Tibial artery (tissue), 4 donors: ENCODE results near the gene SARNP.

Experiments used
- DNase-seq, 2 donors: peaks; one replicate each; pipeline ENCODE4 v3.0.0-alpha.2; 2019
- H3K27ac ChIP-seq, 2 donors: fragments of 200-600 bp; sonication (generic) in 1 of 2; 1 replicate in 1 of 2; 2 replicates in 1 of 2; pipeline ENCODE4 v1.5.1; 2018 to 2019; ENCODE audit warnings: mild to moderate bottlenecking in 1 of 2
- H3K27me3 ChIP-seq, 2 donors: fragments of 200-600 bp; sonication (generic) in 1 of 2; one replicate each; pipeline versions ENCODE4 v1.5.1 to v1.6.0; 2016 to 2019
- H3K36me3 ChIP-seq, 3 donors: fragments of 200-600 bp; sonication (generic) in 2 of 3; one replicate each; pipeline ENCODE4 v1.5.1; 2016 to 2019; ENCODE audit warnings: mild to moderate bottlenecking in 2 of 3
- H3K4me1 ChIP-seq, 4 donors: fragments of 200-600 bp; sonication (generic) in 2 of 4; 1 replicate in 3 of 4; 2 replicates in 1 of 4; pipeline ENCODE4 v1.5.1; 2016 to 2019
- H3K4me3 ChIP-seq, 2 donors: fragments of 200-600 bp; sonication (generic) in 1 of 2; 1 replicate in 1 of 2; 2 replicates in 1 of 2; pipeline ENCODE4 v1.5.1; 2018 to 2019; ENCODE audit warnings: mild to moderate bottlenecking in 2 of 2
- H3K9me3 ChIP-seq, 3 donors: fragments of 200-600 bp; sonication (generic) in 1 of 3; one replicate each; pipeline ENCODE4 v1.5.1; 2016 to 2019
- intact Hi-C: fragments of 100-400 bp; cut with DNase I; formaldehyde crosslinking; loops from one replicate; pipeline ENCODE4 v1.15.0; 2023; ENCODE audit warnings: low total_unique reads
- TF ChIP-seq, protein P1 (sequence below), 2 experiments: fragments of 200-600 bp in 1 of 2; fragments of 450-650 bp in 1 of 2; IDR thresholded peaks; one replicate each; pipeline ENCODE4 v1.5.1; 2017 to 2019; ENCODE audit warnings: antibody characterized with exemption in 2 of 2, mild to moderate bottlenecking in 1 of 2, moderate library complexity in 1 of 2

SARNP gene

DNA sequence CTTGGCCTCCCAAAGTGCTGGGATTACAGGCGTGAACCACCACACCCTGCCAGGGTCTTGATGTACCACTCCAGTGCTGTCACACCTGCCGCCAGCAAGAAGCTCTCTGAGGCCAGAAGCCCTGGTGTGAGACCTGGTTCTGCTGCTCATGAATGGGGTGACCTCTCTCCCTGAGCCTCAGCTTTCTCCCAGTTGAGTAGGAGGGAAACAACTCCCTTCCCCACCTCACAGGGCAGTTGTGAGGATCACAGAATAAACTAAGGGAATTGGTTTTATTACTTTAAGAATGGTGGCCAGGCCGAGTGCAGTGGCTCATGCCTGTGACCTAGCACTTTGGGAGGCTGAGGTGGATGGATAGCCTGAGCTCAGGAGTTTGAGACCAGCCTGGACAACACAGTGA, 82.9 kb downstream of the SARNP start:
- DNase-seq = no peak
- intact Hi-C loops = no loop called here
- Histone ChIP-seq H3K4me3 (no peak overlapping the region), H3K27ac (no peak overlapping the region), H3K4me1 (peaks cover 0 to 28% (median 21%) of the 10 kb centered on the region in 4 donors), H3K27me3 (no peaks in the 10 kb centered on the region), H3K9me3 (no peaks in the 10 kb centered on the region), H3K36me3 (no peaks in the 10 kb centered on the region)
- TF ChIP-seq, protein P1, sequence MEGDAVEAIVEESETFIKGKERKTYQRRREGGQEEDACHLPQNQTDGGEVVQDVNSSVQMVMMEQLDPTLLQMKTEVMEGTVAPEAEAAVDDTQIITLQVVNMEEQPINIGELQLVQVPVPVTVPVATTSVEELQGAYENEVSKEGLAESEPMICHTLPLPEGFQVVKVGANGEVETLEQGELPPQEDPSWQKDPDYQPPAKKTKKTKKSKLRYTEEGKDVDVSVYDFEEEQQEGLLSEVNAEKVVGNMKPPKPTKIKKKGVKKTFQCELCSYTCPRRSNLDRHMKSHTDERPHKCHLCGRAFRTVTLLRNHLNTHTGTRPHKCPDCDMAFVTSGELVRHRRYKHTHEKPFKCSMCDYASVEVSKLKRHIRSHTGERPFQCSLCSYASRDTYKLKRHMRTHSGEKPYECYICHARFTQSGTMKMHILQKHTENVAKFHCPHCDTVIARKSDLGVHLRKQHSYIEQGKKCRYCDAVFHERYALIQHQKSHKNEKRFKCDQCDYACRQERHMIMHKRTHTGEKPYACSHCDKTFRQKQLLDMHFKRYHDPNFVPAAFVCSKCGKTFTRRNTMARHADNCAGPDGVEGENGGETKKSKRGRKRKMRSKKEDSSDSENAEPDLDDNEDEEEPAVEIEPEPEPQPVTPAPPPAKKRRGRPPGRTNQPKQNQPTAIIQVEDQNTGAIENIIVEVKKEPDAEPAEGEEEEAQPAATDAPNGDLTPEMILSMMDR (IDR thresholded peaks at IDR 0.05) = no peak

DNA sequence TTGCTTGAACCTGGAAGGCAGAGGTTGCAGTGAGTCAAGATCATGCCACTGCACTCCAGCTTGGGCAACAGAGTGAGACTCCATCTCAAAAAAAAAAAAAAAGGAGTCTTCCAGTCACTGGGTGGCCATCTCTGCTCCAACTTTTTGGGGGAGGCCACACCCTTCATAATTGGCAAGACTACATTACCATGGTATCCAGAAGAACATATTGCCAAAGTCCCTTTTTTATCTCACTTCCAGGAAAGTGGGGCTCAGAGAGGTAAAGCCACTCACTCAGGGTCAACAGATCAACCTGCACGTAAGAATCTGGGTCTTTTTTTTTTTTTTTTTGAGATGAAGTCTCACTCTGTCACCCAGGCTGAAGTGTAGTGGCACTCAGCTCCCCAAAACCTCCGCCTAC, 83.7 kb downstream of the SARNP start:
- intact Hi-C loops = no loop called here
- TF ChIP-seq, protein P1 (IDR thresholded peaks at IDR 0.05) = no peak
- Histone ChIP-seq H3K27ac (no peak overlapping the region), H3K4me1 (peaks cover 0 to 28% (median 21%) of the 10 kb centered on the region in 4 donors), H3K9me3 (no peaks in the 10 kb centered on the region), H3K36me3 (no peaks in the 10 kb centered on the region), H3K27me3 (no peaks in the 10 kb centered on the region), H3K4me3 (no peak overlapping the region)
- no peak for DNase-seq

DNA sequence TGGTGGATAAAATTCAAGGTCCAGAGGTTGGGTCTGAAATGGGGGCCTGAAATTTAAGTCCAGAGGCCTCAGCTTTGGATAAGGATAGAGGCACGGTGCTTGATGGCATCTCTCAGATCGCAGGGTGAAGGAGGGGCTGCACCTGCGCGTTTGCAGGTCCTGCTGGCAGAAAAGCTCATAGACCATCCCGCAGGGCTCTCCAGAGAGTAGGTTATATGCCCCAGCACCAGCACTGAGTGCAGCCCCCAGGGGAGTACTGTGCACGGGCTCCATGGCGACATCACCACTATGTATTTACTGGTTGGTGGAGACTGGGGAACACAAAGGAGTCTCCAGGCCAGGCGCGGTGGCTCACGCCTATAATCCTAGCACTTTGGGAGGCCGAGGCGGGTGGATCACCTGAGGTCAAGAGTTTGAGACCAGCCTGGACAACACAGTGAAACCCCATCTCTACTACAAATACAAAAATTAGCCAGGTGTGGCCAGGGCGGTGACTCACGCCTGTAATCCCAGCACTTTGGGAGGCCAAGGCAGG, 84.4 kb downstream of the SARNP start:
- intact Hi-C loops = no loop called here
- no peak overlapping the region for H3K27ac ChIP-seq
- H3K9me3 ChIP-seq = no peaks in the 10 kb centered on the region
- H3K4me1 ChIP-seq = peaks cover 0 to 23% (median 18%) of the 10 kb centered on the region in 4 donors
- H3K36me3 ChIP-seq = no peaks in the 10 kb centered on the region
- TF ChIP-seq, protein P1 (IDR thresholded peaks at IDR 0.05) = no peak
- H3K27me3 ChIP-seq = no peaks in the 10 kb centered on the region
- H3K4me3 ChIP-seq = no peak overlapping the region
- DNase-seq = peak in 1 of 2 donors; percentile 53

DNA sequence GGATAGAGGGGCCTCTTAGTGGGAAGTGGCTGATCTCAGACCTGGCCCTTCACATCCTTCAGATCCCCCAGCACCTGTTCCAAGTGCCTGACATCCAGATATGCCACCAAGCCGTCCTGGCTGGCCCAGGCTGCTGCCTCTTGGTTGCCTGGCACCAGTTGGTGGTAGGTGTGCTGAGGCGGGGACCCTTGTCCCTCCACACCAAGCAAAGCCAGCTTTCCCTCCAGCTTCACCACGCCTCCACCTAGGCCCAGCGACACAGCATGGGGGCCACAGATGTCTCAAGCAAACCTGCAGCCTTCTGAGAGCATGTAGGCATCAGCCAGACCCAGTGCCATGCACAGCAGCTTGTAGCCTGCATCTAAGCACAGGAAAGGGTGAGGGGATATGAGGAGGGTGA, 85.2 kb downstream of the SARNP start:
- intact Hi-C loops = no loop called here

DNA sequence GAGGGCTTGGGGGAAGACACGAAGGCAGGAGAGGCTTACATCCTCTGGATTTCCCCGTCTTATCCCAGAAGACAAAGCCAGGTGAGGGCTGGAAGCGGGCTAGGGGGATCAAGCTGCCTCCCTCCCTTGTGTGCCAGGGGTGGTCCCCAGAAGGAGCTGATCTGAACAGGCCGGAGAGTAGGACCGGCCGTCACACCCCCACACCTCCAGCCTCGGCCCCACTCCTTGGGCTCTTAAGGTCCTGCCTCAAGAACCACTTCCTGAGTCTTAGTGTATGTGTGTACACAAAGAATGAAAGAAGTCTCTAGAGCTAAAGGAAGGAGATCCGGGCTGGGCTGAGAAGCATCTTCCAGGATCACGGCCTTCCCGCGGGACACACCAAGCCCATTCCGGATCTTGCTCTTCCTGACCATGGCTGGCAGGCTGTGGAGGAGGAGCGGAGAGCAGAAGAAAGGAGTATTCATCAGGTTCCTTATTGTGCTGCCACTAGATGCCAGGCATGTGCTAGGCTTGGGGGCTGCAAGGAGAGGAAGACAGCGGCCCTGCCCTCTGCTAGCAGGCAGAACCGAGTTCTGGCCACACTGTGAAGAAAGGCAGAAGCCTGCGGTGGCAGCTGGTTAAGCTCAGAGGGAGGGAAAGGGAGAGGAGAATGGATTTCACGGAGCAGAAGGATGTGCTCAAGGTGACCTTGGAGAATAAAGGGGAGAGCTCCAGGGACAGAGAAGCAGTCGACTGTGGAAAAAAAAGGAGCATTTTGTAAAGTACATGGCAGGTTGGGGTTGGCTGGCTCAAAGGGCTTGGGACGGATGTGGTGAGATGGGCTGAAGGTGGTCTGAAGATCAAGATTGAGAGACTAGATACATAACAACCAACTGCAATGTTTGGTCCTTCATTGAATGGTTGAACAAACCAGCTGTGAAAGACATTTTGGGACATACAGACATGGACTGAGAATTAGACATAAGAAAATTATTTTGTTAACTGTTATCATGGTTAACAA, 87.4 kb downstream of the SARNP start:
- Histone ChIP-seq H3K27ac (peak overlapping the region; percentile 98 to 99), H3K9me3 (no peaks in the 10 kb centered on the region), H3K4me1 (peaks cover 0 to 40% (median 32%) of the 10 kb centered on the region in 4 donors), H3K27me3 (no peaks in the 10 kb centered on the region), H3K36me3 (peaks cover 19 to 23% (median 21%) of the 10 kb centered on the region in 3 donors), H3K4me3 (peak overlapping the region; percentile 92 to 97)
- TF ChIP-seq, protein P1 (IDR thresholded peaks at IDR 0.05) = no peak
- intact Hi-C loops = no loop called here
- DNase-seq = peak; percentile 63 to 74

More for the DNA sequence above, 85.2 kb downstream of the SARNP start:
- Histone ChIP-seq H3K27ac (no peak overlapping the region), H3K9me3 (no peaks in the 10 kb centered on the region), H3K4me1 (peaks cover 0 to 20% (median 17%) of the 10 kb centered on the region in 4 donors), H3K4me3 (no peak overlapping the region), H3K36me3 (peaks cover 0 to under 1% (median 0%) of the 10 kb centered on the region in 3 donors), H3K27me3 (no peaks in the 10 kb centered on the region)
- peak in 1 of 2 donors; percentile 64 for DNase-seq
- TF ChIP-seq, protein P1 (IDR thresholded peaks at IDR 0.05) = no peak
